Neural cell (in vitro differentiated cells): ENCODE data around the gene JADE1.

ENCODE experiments used
- EZH2 ChIP-seq: fragments of 200-600, 300-800 bp; shearing (Covaris generic), sonication (generic); IDR thresholded peaks from 2 replicates; pipeline ENCODE4 v1.6.1; 2014; ENCODE audit warnings: antibody characterized with exemption, low read length, borderline replicate concordance, mild to moderate bottlenecking; ENCODE audit not compliant: insufficient read depth, poor library complexity, severe bottlenecking
- TAF1 ChIP-seq: IDR thresholded peaks from 2 replicates; pipeline ENCODE4 v1.6.1; 2012; ENCODE audit warnings: low read depth
- TF ChIP-seq, protein P1 (sequence below): fragments of 450-650 bp; IDR thresholded peaks from 2 replicates; pipeline ENCODE4 v1.5.1; 2014; ENCODE audit warnings: antibody characterized with exemption, mild to moderate bottlenecking, moderate library complexity; ENCODE audit not compliant: poor library complexity, severe bottlenecking
- TF ChIP-seq, protein P2 (sequence below): IDR thresholded peaks from 2 replicates; pipeline ENCODE4 v1.6.1; 2012; ENCODE audit warnings: borderline replicate concordance

DNA sequence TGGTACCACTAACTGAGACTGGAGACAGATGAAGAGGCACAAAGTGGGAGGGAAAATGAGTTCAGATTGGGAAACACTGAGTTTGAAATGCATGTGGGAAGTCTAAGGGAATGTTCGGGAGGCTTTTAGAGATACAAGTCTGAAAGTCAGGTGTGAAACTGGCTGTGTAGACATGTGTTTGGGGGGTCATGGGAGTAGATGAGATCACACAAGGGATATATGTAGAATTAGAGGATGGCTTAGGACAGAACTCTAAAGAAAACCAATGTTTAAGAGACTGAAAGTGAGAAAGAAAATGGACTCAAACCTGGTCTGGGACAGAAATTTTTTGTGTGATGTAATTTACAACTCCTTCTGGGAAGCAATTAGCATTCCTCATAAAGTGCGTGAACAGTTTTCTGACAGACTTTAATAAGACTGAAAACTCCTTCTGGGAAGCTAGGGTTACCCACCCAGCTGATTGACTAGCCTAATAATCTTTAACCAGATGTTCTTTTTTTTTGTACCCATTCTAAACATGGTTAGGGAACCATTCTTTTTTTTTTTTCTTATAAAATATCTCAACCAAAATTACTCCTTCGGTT is 8.7 kb upstream of the JADE1 start:
- TF ChIP-seq, protein P1, sequence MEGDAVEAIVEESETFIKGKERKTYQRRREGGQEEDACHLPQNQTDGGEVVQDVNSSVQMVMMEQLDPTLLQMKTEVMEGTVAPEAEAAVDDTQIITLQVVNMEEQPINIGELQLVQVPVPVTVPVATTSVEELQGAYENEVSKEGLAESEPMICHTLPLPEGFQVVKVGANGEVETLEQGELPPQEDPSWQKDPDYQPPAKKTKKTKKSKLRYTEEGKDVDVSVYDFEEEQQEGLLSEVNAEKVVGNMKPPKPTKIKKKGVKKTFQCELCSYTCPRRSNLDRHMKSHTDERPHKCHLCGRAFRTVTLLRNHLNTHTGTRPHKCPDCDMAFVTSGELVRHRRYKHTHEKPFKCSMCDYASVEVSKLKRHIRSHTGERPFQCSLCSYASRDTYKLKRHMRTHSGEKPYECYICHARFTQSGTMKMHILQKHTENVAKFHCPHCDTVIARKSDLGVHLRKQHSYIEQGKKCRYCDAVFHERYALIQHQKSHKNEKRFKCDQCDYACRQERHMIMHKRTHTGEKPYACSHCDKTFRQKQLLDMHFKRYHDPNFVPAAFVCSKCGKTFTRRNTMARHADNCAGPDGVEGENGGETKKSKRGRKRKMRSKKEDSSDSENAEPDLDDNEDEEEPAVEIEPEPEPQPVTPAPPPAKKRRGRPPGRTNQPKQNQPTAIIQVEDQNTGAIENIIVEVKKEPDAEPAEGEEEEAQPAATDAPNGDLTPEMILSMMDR = no peak
- no peak for TF ChIP-seq EZH2
- TF ChIP-seq, protein P2, sequence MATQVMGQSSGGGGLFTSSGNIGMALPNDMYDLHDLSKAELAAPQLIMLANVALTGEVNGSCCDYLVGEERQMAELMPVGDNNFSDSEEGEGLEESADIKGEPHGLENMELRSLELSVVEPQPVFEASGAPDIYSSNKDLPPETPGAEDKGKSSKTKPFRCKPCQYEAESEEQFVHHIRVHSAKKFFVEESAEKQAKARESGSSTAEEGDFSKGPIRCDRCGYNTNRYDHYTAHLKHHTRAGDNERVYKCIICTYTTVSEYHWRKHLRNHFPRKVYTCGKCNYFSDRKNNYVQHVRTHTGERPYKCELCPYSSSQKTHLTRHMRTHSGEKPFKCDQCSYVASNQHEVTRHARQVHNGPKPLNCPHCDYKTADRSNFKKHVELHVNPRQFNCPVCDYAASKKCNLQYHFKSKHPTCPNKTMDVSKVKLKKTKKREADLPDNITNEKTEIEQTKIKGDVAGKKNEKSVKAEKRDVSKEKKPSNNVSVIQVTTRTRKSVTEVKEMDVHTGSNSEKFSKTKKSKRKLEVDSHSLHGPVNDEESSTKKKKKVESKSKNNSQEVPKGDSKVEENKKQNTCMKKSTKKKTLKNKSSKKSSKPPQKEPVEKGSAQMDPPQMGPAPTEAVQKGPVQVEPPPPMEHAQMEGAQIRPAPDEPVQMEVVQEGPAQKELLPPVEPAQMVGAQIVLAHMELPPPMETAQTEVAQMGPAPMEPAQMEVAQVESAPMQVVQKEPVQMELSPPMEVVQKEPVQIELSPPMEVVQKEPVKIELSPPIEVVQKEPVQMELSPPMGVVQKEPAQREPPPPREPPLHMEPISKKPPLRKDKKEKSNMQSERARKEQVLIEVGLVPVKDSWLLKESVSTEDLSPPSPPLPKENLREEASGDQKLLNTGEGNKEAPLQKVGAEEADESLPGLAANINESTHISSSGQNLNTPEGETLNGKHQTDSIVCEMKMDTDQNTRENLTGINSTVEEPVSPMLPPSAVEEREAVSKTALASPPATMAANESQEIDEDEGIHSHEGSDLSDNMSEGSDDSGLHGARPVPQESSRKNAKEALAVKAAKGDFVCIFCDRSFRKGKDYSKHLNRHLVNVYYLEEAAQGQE = no peak
- no peak for TF ChIP-seq TAF1
